Pancreas (tissue), 10 donors: ENCODE measurements around the gene TNFSF15. TPM values are rescaled to one million over a fixed set of nuclear protein-coding genes. Genes with fewer than 3 reads are reported as not detected.

Source experiments
- ATAC-seq, 4 donors: fragments of 200-7000 bp; cut with Tn5 transposase; one replicate each; pipeline versions ENCODE4 v1.8.0 to v1.9.1; 2020; ENCODE audit warnings: mild to moderate bottlenecking in 4 of 4, moderate library complexity in 4 of 4
- DNase-seq, 6 donors: peaks; one replicate each; pipeline ENCODE4 v3.0.0-alpha.2; 2020
- FAIRE-seq: peaks from 2 replicates; lab custom pipeline; 2012; peaks lifted over from hg19 to GRCh38; lab: Jason Lieb, UNC
- H3K27ac ChIP-seq, 4 donors: fragments of 200-600 bp; sonication (generic); 1 replicate in 3 of 4; 2 replicates in 1 of 4; pipeline versions ENCODE4 v1.5.0 to v1.8.0; 2020
- H3K27me3 ChIP-seq, 4 donors: fragments of 200-600 bp; one replicate each; pipeline ENCODE4 v1.8.0; 2021
- H3K36me3 ChIP-seq, 3 donors: fragments of 200-600 bp; sonication (generic) in 1 of 3; one replicate each; pipeline versions ENCODE4 v1.5.0 to v1.8.0; 2020 to 2021
- H3K4me1 ChIP-seq, 3 donors: fragments of 200-600 bp; one replicate each; pipeline ENCODE4 v1.8.0; 2021
- H3K4me3 ChIP-seq, 4 donors: fragments of 200-600 bp; sonication (generic) in 2 of 4; one replicate each; pipeline versions ENCODE4 v1.5.0 to v1.8.0; 2020 to 2021
- H3K9me3 ChIP-seq, 4 donors: fragments of 200-600 bp; one replicate each; pipeline ENCODE4 v1.8.0; 2021
- CTCF ChIP-seq, 4 donors: fragments of 200-600 bp; sonication (generic) in 3 of 4; IDR thresholded peaks; one replicate each; pipeline versions ENCODE4 v1.5.0 to v1.8.0; 2021; ENCODE audit warnings: antibody characterized with exemption in 4 of 4
- WGBS, 2 donors: extraction: QIAGEN DNeasy Blood & Tissue Kit; methylation state at CpG; one replicate each; pipeline ENCODE4 v1.1.7; 2013; 5-methylcytosine and 5-hydroxymethylcytosine counted together
- intact Hi-C, 3 donors: fragments of 100-400 bp; cut with DNase I; formaldehyde crosslinking; loops; one replicate each; pipeline versions ENCODE4 v1.11.1 to v1.14.2; 2022
- polyA plus RNA-seq, 2 donors: library from polyadenylated mRNA; stranded (reverse); fragments of 200-250 nt; gene quantifications; one replicate each; pipeline ENCODE4 v1.2.3, GENCODE V29; 2013
- total RNA-seq, 6 donors: library from RNA; stranded (reverse); fragmentation: NEBNext Ultra II Directional in 4 of 6; extraction: Animal tissue kit (Norgen Biotek cat#: 25700) in 4 of 6; gene quantifications; one replicate each; pipeline versions ENCODE4 v1.2.1 to v1.2.4, GENCODE V29; 2021 to 2023
- donor health status: healthy with polysubstance abuse.
- donor health status: DM: no; HTN: no; CAD: no; lungs with moderate emphysema.
- donor health status: DM: no; HTN: no; CAD: no.
- donor health status: control.
- donor health status: control.
- donor health status: Bipolar disorder and iron deficiency.
- donor health status: DM: yes; HTN: yes; CAD: no.
- donor health status: DM: no; HTN: no; CAD: no.
- donor health status: DM: no; HTN: no; CAD: no.
- donor health status: DM: yes; HTN: yes; CAD: no.

TNFSF15 gene
- total and polyA plus RNA-seq, 8 donors: 0.04 to 1.7 (median 0.12) TPM

- intact Hi-C loops: no loop called here
- H3K36me3 ChIP-seq: no peaks in the 10 kb centered on the region
- no peak overlapping the region for H3K27ac ChIP-seq
- peak; percentile 50 to 85 (median 72) for ATAC-seq
- no peaks in the 10 kb centered on the region for H3K9me3 ChIP-seq
- H3K4me3 ChIP-seq: no peak overlapping the region
- no peak for FAIRE-seq
- 51 to 58% methylated on average over 4 of the region's 4 CpGs for whole genome bisulfite sequencing, 2 donors
- TF ChIP-seq CTCF (IDR thresholded peaks at IDR 0.05): no peak
- no peaks in the 10 kb centered on the region for H3K27me3 ChIP-seq
- H3K4me1 ChIP-seq: peaks cover 0 to 8% (median 3%) of the 10 kb centered on the region in 3 donors
- DNase-seq: peak in 3 of 6 donors; percentile 7 to 42 (median 33)
Observed at GRCh38 chr9:114811301-114811700, 5.5 kb upstream of the TNFSF15 start.

GRCh38 chr9:114810614-114811013 is 4.8 kb upstream of the TNFSF15 start:
- ATAC-seq (no peak), FAIRE-seq (no peak), DNase-seq (no peak)
- TF ChIP-seq CTCF (IDR thresholded peaks at IDR 0.05): no peak
- Histone ChIP-seq H3K4me1 (peaks cover 3 to 12% (median 9%) of the 10 kb centered on the region in 3 donors), H3K27me3 (no peaks in the 10 kb centered on the region), H3K36me3 (no peaks in the 10 kb centered on the region), H3K4me3 (no peak overlapping the region), H3K27ac (no peak overlapping the region), H3K9me3 (no peaks in the 10 kb centered on the region)
- 74 to 84% methylated on average over 3 of the region's 3 CpGs for WGBS, 2 donors
- intact Hi-C loops: no loop called here

GRCh38 chr9:114806526-114806900 is 674 bp upstream of the TNFSF15 start:
- FAIRE-seq (no peak), ATAC-seq (peak; percentile 38 to 56 (median 44)), DNase-seq (no peak)
- H3K4me1 ChIP-seq: peaks cover 3 to 21% (median 13%) of the 10 kb centered on the region in 3 donors
- peak overlapping the region in 3 of 4 donors; percentile 33 to 64 (median 61) for H3K27ac ChIP-seq
- H3K4me3 ChIP-seq: no peak overlapping the region
- H3K36me3 ChIP-seq: no peaks in the 10 kb centered on the region
- no peaks in the 10 kb centered on the region for H3K27me3 ChIP-seq
- intact Hi-C loops: no loop called here
- WGBS, 2 donors: 19 to 25% methylated on average over 2 of the region's 2 CpGs
- TF ChIP-seq CTCF (IDR thresholded peaks at IDR 0.05): no peak
- H3K9me3 ChIP-seq: no peaks in the 10 kb centered on the region

GRCh38 chr9:114804505-114804904 is 1.3 kb downstream of the TNFSF15 start:
- peak overlapping the region in 2 of 4 donors; percentile 37 to 46 for H3K27ac ChIP-seq
- DNase-seq (peak in 3 of 6 donors; percentile 16 to 46 (median 27)), FAIRE-seq (no peak), ATAC-seq (peak in 3 of 4 donors; percentile 6 to 37 (median 23))
- intact Hi-C loops: no loop called here
- H3K9me3 ChIP-seq: no peaks in the 10 kb centered on the region
- H3K4me1 ChIP-seq: peaks cover 3 to 21% (median 13%) of the 10 kb centered on the region in 3 donors
- no peak for TF ChIP-seq CTCF (IDR thresholded peaks at IDR 0.05)
- WGBS, 2 donors: 34 to 40% methylated on average over 5 of the region's 5 CpGs
- no peaks in the 10 kb centered on the region for H3K27me3 ChIP-seq
- H3K4me3 ChIP-seq: no peak overlapping the region
- H3K36me3 ChIP-seq: no peaks in the 10 kb centered on the region

- TF ChIP-seq CTCF (IDR thresholded peaks at IDR 0.05): no peak
- FAIRE-seq: no peak
- Histone ChIP-seq H3K4me3 (no peak overlapping the region), H3K27me3 (no peaks in the 10 kb centered on the region), H3K9me3 (no peaks in the 10 kb centered on the region), H3K4me1 (peaks cover 3 to 21% (median 13%) of the 10 kb centered on the region in 3 donors), H3K36me3 (no peaks in the 10 kb centered on the region), H3K27ac (peak overlapping the region in 1 of 4 donors; percentile 37)
- 81 to 86% methylated on average over 1 of the region's 1 CpG for WGBS, 2 donors
- intact Hi-C loops: no loop called here
- ATAC-seq: no peak
- no peak for DNase-seq
Observed at GRCh38 chr9:114803479-114804265, 2.2 kb downstream of the TNFSF15 start.
